Activated CD4-positive, alpha-beta T cell treated with anti-CD3 and anti-CD28 coated beads for 48 hours (primary cell): Measurements from ENCODE around the gene SPTY2D1.
"Not testable (repeated sequence)": the region's sequence is repeated elsewhere in the genome, so short reads cannot be mapped to it uniquely, and the experiment has no call there.

Experiments used
- DNase-seq: peaks from one replicate; pipeline ENCODE4 v3.0.0-alpha.2; 2020

SPTY2D1 gene

GRCh38 chr11:18617688-18618341 lies 16.3 kb downstream of the SPTY2D1 start:
- peak; percentile 13 for DNase-seq

GRCh38 chr11:18615628-18616392 lies 18.3 kb downstream of the SPTY2D1 start:
- DNase-seq: no peak

GRCh38 chr11:18614667-18615066 lies 19.5 kb downstream of the SPTY2D1 start:
- no peak for DNase-seq

GRCh38 chr11:18612394-18612793 lies 21.7 kb downstream of the SPTY2D1 start:
- DNase-seq: no peak

- no peak for DNase-seq
Observed at GRCh38 chr11:18611196-18611595, 22.9 kb downstream of the SPTY2D1 start.

- DNase-seq: no peak
Observed at GRCh38 chr11:18608376-18608775, 25.8 kb downstream of the SPTY2D1 start.

- DNase-seq: no peak
Observed at GRCh38 chr11:18600915-18601569, 33.1 kb downstream of the SPTY2D1 start.

- DNase-seq: no peak
Observed at GRCh38 chr11:18599739-18600230, 34.4 kb downstream of the SPTY2D1 start, which contains the start of gene MISFA. MISFA (plus strand) TSS chr11:18599789; CDS start chr11:18599929, 140 bp downstream.

GRCh38 chr11:18594999-18595749 lies 39.0 kb downstream of the SPTY2D1 start:
- no peak for DNase-seq

GRCh38 chr11:18594088-18594487 lies 40.1 kb downstream of the SPTY2D1 start:
- not testable (repeated sequence) for DNase-seq

GRCh38 chr11:18590571-18590970 lies 43.6 kb downstream of the SPTY2D1 start:
- no peak for DNase-seq

GRCh38 chr11:18588297-18589252 lies 45.6 kb downstream of the SPTY2D1 start, which contains the start of gene UEVLD:
UEVLD (minus strand) TSS chr11:18588734; CDS start chr11:18588654, 80 bp downstream.
- DNase-seq: peak; percentile 78

- no peak for DNase-seq
Observed at GRCh38 chr11:18581825-18582224, 52.3 kb downstream of the SPTY2D1 start.

- DNase-seq: no peak
Observed at GRCh38 chr11:18580113-18580766, 53.9 kb downstream of the SPTY2D1 start.

GRCh38 chr11:18578975-18579598 lies 55.1 kb downstream of the SPTY2D1 start:
- no peak for DNase-seq

GRCh38 chr11:18575361-18575760 lies 58.8 kb downstream of the SPTY2D1 start:
- no peak for DNase-seq

GRCh38 chr11:18567081-18567480 lies 67.1 kb downstream of the SPTY2D1 start:
- no peak for DNase-seq

GRCh38 chr11:18566406-18566805 lies 67.7 kb downstream of the SPTY2D1 start:
- no peak for DNase-seq

- no peak for DNase-seq
Observed at GRCh38 chr11:18564149-18564548, 70.0 kb downstream of the SPTY2D1 start.

GRCh38 chr11:18563090-18563730 lies 70.9 kb downstream of the SPTY2D1 start:
- no peak for DNase-seq
